A549 (cell line): ENCODE measurements around the gene ETF1.

Experiments
- CHD2 ChIP-seq: fragments of 150-350 bp; IDR thresholded peaks from 2 replicates; pipeline ENCODE4 v1.6.1; 2014; ENCODE audit warnings: low read length; ENCODE audit not compliant: partially characterized antibody
- CTCF ChIP-seq: fragments of >200 bp; sonication (Bioruptor Twin); formaldehyde crosslinking; IDR thresholded peaks from 3 replicates; pipeline ENCODE4 v1.5.1; 2016
- HEYL ChIP-seq: fragments of 250-450 bp; sonication (Bioruptor Pico); IDR thresholded peaks from 2 replicates; pipeline ENCODE4 v1.8.0; 2021; ENCODE audit warnings: mild to moderate bottlenecking, moderate library complexity
- JUN ChIP-seq, 2 experiments: fragments of >200 bp; sonication (Bioruptor Twin); formaldehyde crosslinking; IDR thresholded peaks; 2 replicates in 1 of 2; 3 replicates in 1 of 2; pipeline ENCODE4 v1.6.1; 2016 to 2017
- MAX ChIP-seq: IDR thresholded peaks from 2 replicates; pipeline ENCODE4 v1.6.1; 2012
- POLR2A ChIP-seq: IDR thresholded peaks from 2 replicates; pipeline ENCODE4 v1.6.1; 2012; ENCODE audit warnings: mild to moderate bottlenecking, low read length

DNA sequence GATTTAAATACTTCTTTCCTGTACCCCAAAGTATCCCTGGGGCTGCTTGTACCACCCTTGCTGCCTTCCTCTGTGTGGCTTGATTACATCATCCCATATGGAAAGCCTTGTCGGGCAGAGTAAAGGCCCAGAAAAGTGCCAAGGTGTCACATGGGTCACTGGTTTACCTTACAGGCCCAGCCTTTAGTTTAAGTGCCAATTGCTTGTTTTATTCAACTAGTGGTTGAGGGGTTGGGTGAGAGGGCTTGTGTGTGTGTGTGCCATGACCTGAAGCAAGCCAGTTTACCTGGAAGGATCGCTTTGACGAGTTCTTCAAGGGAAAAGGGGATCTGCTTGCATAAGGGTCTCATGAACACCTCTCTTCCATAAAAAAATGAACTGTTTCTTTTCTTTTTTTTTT is 39.9 kb upstream of the ETF1 start:
- TF ChIP-seq CTCF, result no peak
- TF ChIP-seq HEYL (CRISPR knock-in tag), result no peak
- no peak for TF ChIP-seq MAX
- no peak for TF ChIP-seq CHD2
- TF ChIP-seq POLR2A, result no peak
- TF ChIP-seq JUN (IDR thresholded peaks at IDR 0.05), result no peak
